AG04449 (cell line): Measurements from ENCODE around the gene GID4.

ENCODE experiments used
- CTCF ChIA-PET: fragments of 350-600 bp; formaldehyde crosslinking; extraction: SDS; loops from one replicate; lab custom pipeline; 2021; ENCODE audit warnings: antibody characterized with exemption; lab: Yijun Ruan, JAX
- POLR2A ChIA-PET: fragments of 400-600, 350-600 bp; formaldehyde crosslinking; extraction: SDS; loops from one replicate; lab custom pipeline; 2020; ENCODE audit warnings: antibody characterized with exemption, inconsistent platforms; lab: Yijun Ruan, JAX
- DNase-seq: peaks from one replicate; pipeline ENCODE4 v3.0.0-alpha.2; 2010; ENCODE audit warnings: low read depth, low spot score
- H3K4me3 ChIP-seq: 2 replicates; pipeline ENCODE4 v1.5.1; 2011; ENCODE audit warnings: low read depth, mild to moderate bottlenecking, control low read depth, low read length
- CTCF ChIP-seq: IDR thresholded peaks from one replicate; pipeline ENCODE4 v1.5.1; 2011; ENCODE audit warnings: mild to moderate bottlenecking, moderate library complexity, low read length, control low read depth, inconsistent platforms; ENCODE audit not compliant: insufficient read depth; ENCODE audit errors: missing control alignments

Gene GID4

DNA sequence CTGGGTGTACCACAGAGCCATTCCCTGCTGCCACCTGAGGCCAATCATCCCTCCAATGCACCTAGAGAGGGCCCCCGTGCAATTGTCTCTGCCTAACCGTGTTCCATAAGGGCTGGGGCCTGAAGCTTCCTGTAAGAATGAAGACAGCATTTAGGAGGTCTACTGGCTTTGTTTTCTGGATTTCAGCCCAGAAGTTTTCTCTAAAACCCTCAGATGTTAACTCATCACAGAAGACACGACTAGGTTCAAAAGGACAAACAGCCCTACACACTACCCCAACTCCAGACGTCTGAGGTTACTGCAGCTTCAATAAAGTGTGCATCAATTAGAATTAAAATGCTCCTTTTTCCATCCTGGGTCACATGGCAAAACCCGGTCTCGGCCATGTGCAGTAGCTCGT is 37.7 kb downstream of the GID4 start:
- no peak for TF ChIP-seq CTCF
- H3K4me3 ChIP-seq, result no peak overlapping the region
- no peak for DNase-seq
- ChIA-PET CTCF (no interaction called here), POLR2A (no interaction called here)

GRCh38 chr17:18079543-18079942 is 40.3 kb downstream of the GID4 start:
- POLR2A ChIA-PET, result no interaction called here
- no peak for TF ChIP-seq CTCF
- CTCF ChIA-PET, result interaction anchor here (1.5 to 1.7 kb wide), 3 partner anchors 9 to 11 kb away, joined by 3 to 5 read pairs (median 3); no protein-coding TSS in a partner anchor

DNA sequence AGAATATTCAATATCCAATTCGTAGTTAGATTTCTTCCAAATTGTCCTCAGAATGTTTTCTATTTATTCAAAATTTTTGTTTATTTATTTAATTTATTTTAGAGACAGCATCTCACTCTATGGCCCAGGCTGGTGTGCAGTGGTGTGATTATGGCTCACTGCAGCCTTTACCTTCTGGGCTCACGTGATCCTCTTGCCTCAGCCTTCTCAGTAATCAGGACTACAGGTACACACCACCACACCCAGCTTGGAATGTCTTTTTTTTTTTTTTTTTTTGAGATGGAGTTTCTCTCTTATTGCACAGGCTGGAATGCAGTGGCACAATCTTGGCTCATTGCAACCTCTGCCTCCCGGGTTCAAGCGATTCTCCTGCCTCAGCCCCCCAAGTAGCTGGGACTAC is 45.0 kb downstream of the GID4 start:
- ChIA-PET POLR2A (no interaction called here), CTCF (interaction anchor here (1.0 kb wide), 1 partner anchor 9 kb away, joined by 3 read pairs; no protein-coding TSS in a partner anchor)
- no peak for DNase-seq

More at GRCh38 chr17:18079543-18079942, 40.3 kb downstream of the GID4 start:
- H3K4me3 ChIP-seq, result no peak overlapping the region
- no peak for DNase-seq

DNA sequence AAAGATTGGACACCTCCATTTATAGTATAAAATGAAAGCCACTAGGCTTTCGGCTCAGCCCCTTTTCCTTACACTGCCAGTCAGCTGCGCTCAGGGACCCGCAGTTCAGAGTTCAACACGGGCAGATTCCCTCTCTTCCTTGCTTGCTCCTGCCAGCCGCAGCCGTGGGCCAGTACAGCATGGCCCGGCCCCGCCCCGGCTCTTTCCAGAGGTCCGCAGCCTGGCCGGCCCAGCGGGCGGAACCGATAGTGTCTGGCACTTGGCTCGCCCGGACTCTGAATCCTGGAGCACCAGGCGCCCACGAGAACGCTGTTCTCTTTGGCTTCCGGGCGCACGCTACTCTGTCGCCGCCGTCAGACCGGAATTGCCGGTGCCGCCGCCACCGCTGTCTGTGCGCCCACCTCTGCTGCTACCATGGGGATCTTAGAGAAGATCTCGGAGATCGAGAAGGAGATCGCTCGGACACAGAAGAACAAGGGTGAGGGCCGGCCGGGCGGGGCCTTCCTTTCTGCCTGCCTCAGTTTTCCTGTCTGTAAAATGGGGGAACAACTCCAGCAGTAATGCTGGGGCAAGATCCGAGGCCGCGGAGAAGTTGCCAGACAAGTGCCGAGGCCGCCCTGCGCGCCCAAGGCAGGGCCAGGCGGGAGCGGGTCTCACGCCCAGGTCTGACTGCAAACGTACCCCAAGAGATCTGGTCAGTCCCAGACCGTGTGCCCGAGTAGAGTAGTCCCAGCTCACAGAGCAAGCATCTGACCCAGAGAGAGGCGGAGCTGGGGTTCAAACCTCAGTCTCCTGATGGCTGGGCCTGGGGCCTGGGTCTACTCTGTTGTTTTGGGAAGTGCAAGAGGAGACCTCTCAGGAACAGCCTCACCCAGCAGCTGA is 48.6 kb downstream of the GID4 start, which contains the start of gene DRG2:
Gene DRG2, plus strand, starts transcription at position 339 of the 882 bp plus-strand sequence. Its CDS starts 76 bp downstream, at position 415.
- H3K4me3 ChIP-seq, result peak within 1 kb of the TSS; percentile 96
- peak; percentile 40 for DNase-seq
- peak; percentile 29 for TF ChIP-seq CTCF
- ChIA-PET CTCF (interaction anchor here (1.1 to 1.7 kb wide), 2 partner anchors 8 to 13 kb away, joined by 3 to 4 read pairs; no protein-coding TSS in a partner anchor), POLR2A (interaction anchor here (1.3 kb wide), 1 partner anchor 17 kb away, joined by 3 read pairs; no protein-coding TSS in a partner anchor)

More for the DNA sequence above, 45.0 kb downstream of the GID4 start:
- no peak for TF ChIP-seq CTCF
- H3K4me3 ChIP-seq, result no peak overlapping the region

GRCh38 chr17:18089613-18090012 is 50.4 kb downstream of the GID4 start:
- CTCF ChIA-PET, result interaction anchor here (1.7 kb wide), 1 partner anchor 11 kb away, joined by 4 read pairs; no protein-coding TSS in a partner anchor
- H3K4me3 ChIP-seq, result no peak overlapping the region
- TF ChIP-seq CTCF, result no peak
- POLR2A ChIA-PET, result no interaction called here
- DNase-seq, result no peak
